A673 (cell line): ENCODE data around the gene COL5A2. TPM values are rescaled to one million over a fixed set of nuclear protein-coding genes. Genes with fewer than 3 reads are reported as not detected.

Experiments used
- BruUV-seq: library from RNA; stranded (reverse); fragments of 400-500 nt; replicated peaks from 2 replicates; lab custom pipeline; 2021; lab: Mats Ljungman, UMichigan
- CTCF ChIA-PET: fragments of 300-600 bp; sonication (Branson Sonifier 250); formaldehyde crosslinking; loops from one replicate; lab custom pipeline; 2022; ENCODE audit warnings: antibody characterized with exemption; lab: Charles Lee
- POLR2A ChIA-PET: fragments of 300-600 bp; sonication (Branson Sonifier 250); formaldehyde crosslinking; loops from one replicate; lab custom pipeline; 2022; ENCODE audit warnings: antibody characterized with exemption; ENCODE audit not compliant: low non-redundant PET; lab: Charles Lee
- DNase-seq: peaks from one replicate; pipeline ENCODE4 v3.0.0-alpha.2; 2015; ENCODE audit warnings: low spot score
- H3K27ac ChIP-seq: fragments of 200-600 bp; sonication (generic); 2 replicates; pipeline ENCODE4 v1.5.1; 2016; ENCODE audit warnings: mixed run types, low read depth, mild to moderate bottlenecking, mixed read lengths, antibody characterized with exemption, low read length; ENCODE audit not compliant: poor library complexity, severe bottlenecking
- H3K27me3 ChIP-seq: fragments of 200-600 bp; sonication (generic); replicated peaks from 2 replicates; pipeline ENCODE4 v1.6.1; 2017; ENCODE audit warnings: mixed run types, low read depth, mild to moderate bottlenecking, mixed read lengths, antibody characterized with exemption, low read length; ENCODE audit not compliant: insufficient read depth, poor library complexity
- H3K36me3 ChIP-seq: fragments of 200-600 bp; sonication (generic); 2 replicates; pipeline ENCODE4 v1.6.1; 2016; ENCODE audit warnings: mixed run types, mild to moderate bottlenecking, mixed read lengths, antibody characterized with exemption, low read length; ENCODE audit not compliant: insufficient read depth, poor library complexity, severe bottlenecking
- H3K4me1 ChIP-seq: fragments of 200-600 bp; sonication (generic); 2 replicates; pipeline ENCODE4 v1.6.1; 2017; ENCODE audit warnings: mixed run types, mild to moderate bottlenecking, mixed read lengths, antibody characterized with exemption, low read length; ENCODE audit not compliant: insufficient read depth, poor library complexity, severe bottlenecking
- H3K4me3 ChIP-seq: fragments of 200-600 bp; sonication (generic); 2 replicates; pipeline ENCODE4 v1.5.1; 2016; ENCODE audit warnings: low read depth, mixed run types, mild to moderate bottlenecking, mixed read lengths, low read length; ENCODE audit not compliant: poor library complexity, severe bottlenecking
- H3K9me3 ChIP-seq: fragments of 200-600 bp; sonication (generic); 2 replicates; pipeline ENCODE4 v1.6.1; 2016; ENCODE audit warnings: mixed run types, low read depth, mild to moderate bottlenecking, mixed read lengths, antibody characterized with exemption, low read length; ENCODE audit not compliant: poor library complexity, severe bottlenecking
- CTCF ChIP-seq: fragments of 300-800, 200-600 bp; sonication (generic); conservative IDR thresholded peaks from 2 replicates; pipeline ENCODE4 v1.5.1; 2017; ENCODE audit warnings: low read depth, mild to moderate bottlenecking, antibody characterized with exemption, low read length, moderate library complexity, mixed read lengths
- EZH2 ChIP-seq: fragments of 200-600 bp; sonication (generic); IDR thresholded peaks from 2 replicates; pipeline ENCODE4 v1.6.1; 2017; ENCODE audit warnings: borderline replicate concordance, low read depth, mild to moderate bottlenecking, mixed read lengths, antibody characterized with exemption, low read length; ENCODE audit not compliant: poor library complexity, severe bottlenecking
- intact Hi-C: fragments of 100-400 bp; cut with micrococcal nuclease; formaldehyde crosslinking; loops from one replicate; pipeline ENCODE4 v1.10.0; 2022; ENCODE audit not compliant: unreplicated experiment
- total RNA-seq: library from RNA; stranded (reverse); gene quantifications from 2 replicates; pipeline ENCODE4 v1.2.3, GENCODE V29; 2021

COL5A2 gene
- total RNA-seq, 1 experiment from 2014 or later, result 92.2 TPM

- H3K4me1 ChIP-seq, result peaks cover 8% of the 10 kb centered on the region
- TF ChIP-seq CTCF, result no peak
- TF ChIP-seq EZH2, result no peak
- ChIA-PET POLR2A (no interaction called here), CTCF (no interaction called here)
- DNase-seq, result no peak
- no peak overlapping the region for H3K4me3 ChIP-seq
- H3K27ac ChIP-seq, result no peak overlapping the region
- no peaks in the 10 kb centered on the region for H3K36me3 ChIP-seq
- no peaks in the 10 kb centered on the region for H3K9me3 ChIP-seq
- no peaks in the 10 kb centered on the region for H3K27me3 ChIP-seq
- intact Hi-C loops, result no loop called here
- BruUV-seq, result no TSS peak
Observed at GRCh38 chr2:189188115-189188805, 8.7 kb upstream of the COL5A2 start.

GRCh38 chr2:189183170-189183569 is 3.6 kb upstream of the COL5A2 start:
- Histone ChIP-seq H3K9me3 (no peaks in the 10 kb centered on the region), H3K36me3 (no peaks in the 10 kb centered on the region), H3K27me3 (no peaks in the 10 kb centered on the region), H3K4me1 (peaks cover 19% of the 10 kb centered on the region), H3K27ac (no peak overlapping the region), H3K4me3 (no peak overlapping the region)
- ChIA-PET POLR2A (interaction anchor here (0.6 kb wide), 1 partner anchor 87 kb away, joined by 3 read pairs; no protein-coding TSS in a partner anchor), CTCF (no interaction called here)
- intact Hi-C loops, result no loop called here
- TF ChIP-seq CTCF, result no peak
- no peak for TF ChIP-seq EZH2
- BruUV-seq, result no TSS peak
- DNase-seq, result no peak

GRCh38 chr2:189181706-189182105 is 2.1 kb upstream of the COL5A2 start:
- no TSS peak for BruUV-seq
- peaks cover 16% of the 10 kb centered on the region for H3K4me1 ChIP-seq
- no peak for DNase-seq
- CTCF ChIA-PET, result no interaction called here
- no peaks in the 10 kb centered on the region for H3K36me3 ChIP-seq
- TF ChIP-seq CTCF (no peak), EZH2 (no peak)
- intact Hi-C loops, result no loop called here
- H3K27me3 ChIP-seq, result no peaks in the 10 kb centered on the region
- no peaks in the 10 kb centered on the region for H3K9me3 ChIP-seq
- H3K27ac ChIP-seq, result no peak overlapping the region
- POLR2A ChIA-PET, result no interaction called here
- H3K4me3 ChIP-seq, result no peak overlapping the region
